OCI-LY7 (cell line): ENCODE measurements around the gene CACNA1H.
"Not testable (repeated sequence)": the region's sequence is repeated elsewhere in the genome, so short reads cannot be mapped to it uniquely, and the experiment has no call there.

Experiments used
- CTCF ChIP-seq: fragments of 200-600 bp; sonication (generic); conservative IDR thresholded peaks from 2 replicates; pipeline ENCODE4 v1.5.1; 2014; ENCODE audit warnings: mild to moderate bottlenecking, antibody characterized with exemption, low read length, moderate library complexity, mixed read lengths
- EZH2phosphoT487 ChIP-seq: fragments of 200-600 bp; sonication (generic); IDR thresholded peaks from 2 replicates; pipeline ENCODE4 v1.6.1; 2018; ENCODE audit warnings: low read depth, borderline replicate concordance, mild to moderate bottlenecking, mixed run types, antibody characterized with exemption, low read length, moderate library complexity, mixed read lengths

GRCh38 chr16:1249031-1249755 is 96.3 kb downstream of the CACNA1H start:
- TF ChIP-seq CTCF, EZH2phosphoT487: not testable (repeated sequence)
